ENCODE data around the gene RHEX.

GRCh38 chr1:206004826-206005225 is 48.1 kb upstream of the RHEX start:
- TF ChIP-seq CTCF (IDR thresholded peaks at IDR 0.05; ENCODE audit: low read depth, low read length), result no peak
- TF ChIP-seq EZH2phosphoT487 (IDR thresholded peaks at IDR 0.05; ENCODE audit: low read depth), result no peak

Data from OCI-LY3 (cell line).